ENCODE results near the gene ADD1.
"Not testable (repeated sequence)": the region's sequence is repeated elsewhere in the genome, so short reads cannot be mapped to it uniquely, and the experiment has no call there.

Gene ADD1

DNA sequence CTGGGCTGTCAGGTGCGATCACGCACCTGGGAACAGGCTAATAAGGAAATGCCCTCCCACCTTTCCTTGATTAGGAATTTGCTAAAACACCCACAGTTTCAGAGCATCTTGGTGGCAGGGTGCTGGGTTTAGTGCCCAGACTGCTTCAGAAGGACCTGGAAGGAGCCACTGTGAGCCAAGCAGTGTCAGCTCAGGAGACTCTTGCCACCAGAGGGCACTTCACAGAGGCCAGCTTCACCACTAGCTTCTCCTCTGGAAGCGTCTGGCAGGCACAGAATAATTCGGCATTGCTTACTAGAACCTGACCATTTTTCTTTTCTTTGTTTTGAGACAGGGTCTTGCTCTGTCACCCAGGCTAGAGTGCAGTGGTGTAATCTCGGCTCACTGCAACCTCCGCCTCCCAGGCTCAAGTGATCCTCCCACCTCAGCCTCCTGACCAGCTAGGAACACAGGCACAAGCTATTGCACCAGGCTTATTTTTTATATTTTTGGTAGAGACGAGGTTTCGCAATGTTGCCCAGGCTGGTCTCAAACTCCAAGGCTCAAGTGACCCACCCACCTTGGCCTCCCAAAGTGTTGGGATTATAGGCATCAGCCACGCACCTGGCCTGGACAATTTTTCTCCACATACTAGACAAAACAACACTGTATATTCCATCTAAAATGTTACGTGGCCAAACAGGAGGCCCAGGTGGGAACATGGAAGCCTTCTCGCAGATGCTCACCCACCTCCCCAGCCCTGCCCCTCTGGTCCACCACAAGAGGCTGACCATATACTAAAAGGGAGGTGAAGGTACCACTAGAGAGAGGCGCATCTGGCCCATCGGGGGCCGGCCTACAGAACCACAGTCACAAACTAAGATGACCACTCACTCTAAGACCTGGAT, 105.5 kb downstream of the ADD1 start:
- DNase-seq, result no peak

DNA sequence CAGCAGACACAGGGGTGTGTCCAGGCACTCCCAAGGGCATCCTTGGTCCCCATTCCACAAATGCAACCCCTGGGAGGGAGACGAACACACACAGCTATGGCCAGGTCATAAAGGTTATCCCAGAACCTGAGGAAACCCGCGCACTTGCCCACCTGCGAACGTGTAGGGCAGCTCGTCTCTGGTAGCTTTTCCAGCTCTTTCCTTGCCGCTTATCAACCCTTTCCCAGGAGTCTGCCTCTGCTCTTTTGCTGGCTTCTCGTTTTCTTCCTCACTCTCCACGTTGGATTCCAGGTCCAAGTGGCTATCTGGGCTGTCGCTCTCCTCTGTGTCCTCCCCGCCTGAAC, 106.1 kb downstream of the ADD1 start:
- no peak for DNase-seq

DNA sequence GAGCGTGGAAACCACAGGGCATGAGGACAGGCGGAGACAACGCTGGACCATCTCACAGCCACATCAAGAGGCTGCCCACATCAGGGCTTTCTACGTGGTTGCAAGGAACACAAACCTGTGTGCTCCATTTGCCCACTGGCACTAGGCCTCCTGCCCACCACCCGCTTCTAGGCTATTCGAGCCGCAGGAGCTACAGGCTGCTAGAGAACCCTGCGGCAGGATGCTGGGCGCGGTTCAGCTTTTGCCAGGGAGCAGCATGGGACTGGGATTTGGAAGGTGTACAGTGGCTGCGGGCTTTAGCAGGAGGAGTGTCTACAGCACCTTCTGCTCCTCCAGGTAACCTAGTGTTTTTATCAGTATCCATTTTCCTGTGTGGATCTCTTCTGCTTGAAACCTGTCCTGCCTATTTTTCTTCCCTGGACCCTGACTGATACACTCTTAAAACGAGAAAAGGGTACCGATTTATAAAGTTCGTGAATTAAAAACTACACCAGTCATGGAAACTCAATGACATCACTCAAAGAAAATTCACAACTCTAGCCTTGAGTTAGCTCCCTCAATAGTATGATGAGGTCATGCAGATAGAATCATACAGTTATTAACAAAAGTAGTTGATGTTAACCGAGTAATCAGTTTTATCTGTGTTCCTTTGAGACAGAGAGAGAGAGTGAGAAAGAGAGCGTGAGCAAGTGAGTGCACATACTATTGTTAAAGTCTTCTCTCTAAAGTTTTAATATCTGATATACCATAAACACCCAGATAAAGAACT, 106.8 kb downstream of the ADD1 start:
- DNase-seq, result no peak

DNA sequence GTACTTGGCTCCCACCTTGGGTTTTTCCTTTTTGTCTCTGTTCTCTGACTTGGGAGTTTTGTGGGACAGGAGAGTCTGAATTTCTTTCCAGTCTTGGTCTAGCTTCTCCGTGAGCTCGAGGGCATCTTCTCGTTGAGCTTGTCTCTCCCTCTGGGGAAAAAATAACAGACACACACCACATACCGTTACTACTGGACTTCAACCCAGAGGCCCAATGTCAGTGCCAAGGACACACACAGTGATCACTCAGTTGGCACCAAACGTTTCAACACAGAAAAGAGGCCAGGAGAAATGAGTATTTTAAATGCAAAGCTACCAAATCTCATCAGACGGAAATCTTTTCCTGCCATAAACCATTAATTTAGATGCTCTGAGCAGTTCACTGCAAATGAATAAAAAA, 109.9 kb downstream of the ADD1 start:
- no peak for DNase-seq

DNA sequence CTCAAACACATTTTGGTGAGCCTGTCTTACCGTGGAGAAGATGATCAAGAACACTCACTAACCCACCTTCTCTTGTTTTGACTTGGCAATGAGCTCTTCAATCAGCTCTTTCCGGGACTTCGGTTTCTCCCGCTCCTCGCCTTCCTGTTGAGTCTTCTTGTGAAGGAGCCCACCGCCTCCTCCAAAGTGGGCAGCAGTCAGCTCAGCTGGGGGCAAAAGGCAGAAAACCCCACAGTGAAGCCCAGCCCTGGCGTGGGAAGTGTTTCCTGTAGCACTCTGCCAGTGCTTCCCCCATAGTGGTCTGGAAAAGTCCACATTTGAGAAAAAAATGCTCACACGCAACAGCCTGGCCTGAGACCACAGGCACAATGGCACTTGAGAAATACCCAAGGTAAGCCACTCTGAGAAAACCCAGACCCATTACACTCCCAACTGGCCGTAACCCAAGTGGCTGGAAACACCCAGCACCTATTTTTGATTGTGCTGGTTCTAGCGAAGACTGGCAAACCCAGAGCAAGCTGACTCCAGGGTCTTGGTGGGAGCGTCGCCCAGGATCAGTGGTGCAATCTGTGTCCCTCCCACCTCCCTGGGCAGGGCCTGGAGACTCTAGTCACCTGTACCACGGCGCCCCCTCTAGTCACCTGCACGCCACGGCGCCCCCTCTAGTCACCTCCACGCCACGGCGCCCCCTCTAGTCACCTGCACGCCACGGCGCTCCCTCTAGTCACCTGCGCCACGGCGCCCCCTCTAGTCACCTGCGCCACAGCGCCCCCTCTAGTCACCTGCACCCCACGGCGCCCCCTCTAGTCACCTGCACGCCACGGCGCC, 110.9 kb downstream of the ADD1 start:
- DNase-seq, result peak in 1 of 2 donors; percentile 63

DNA sequence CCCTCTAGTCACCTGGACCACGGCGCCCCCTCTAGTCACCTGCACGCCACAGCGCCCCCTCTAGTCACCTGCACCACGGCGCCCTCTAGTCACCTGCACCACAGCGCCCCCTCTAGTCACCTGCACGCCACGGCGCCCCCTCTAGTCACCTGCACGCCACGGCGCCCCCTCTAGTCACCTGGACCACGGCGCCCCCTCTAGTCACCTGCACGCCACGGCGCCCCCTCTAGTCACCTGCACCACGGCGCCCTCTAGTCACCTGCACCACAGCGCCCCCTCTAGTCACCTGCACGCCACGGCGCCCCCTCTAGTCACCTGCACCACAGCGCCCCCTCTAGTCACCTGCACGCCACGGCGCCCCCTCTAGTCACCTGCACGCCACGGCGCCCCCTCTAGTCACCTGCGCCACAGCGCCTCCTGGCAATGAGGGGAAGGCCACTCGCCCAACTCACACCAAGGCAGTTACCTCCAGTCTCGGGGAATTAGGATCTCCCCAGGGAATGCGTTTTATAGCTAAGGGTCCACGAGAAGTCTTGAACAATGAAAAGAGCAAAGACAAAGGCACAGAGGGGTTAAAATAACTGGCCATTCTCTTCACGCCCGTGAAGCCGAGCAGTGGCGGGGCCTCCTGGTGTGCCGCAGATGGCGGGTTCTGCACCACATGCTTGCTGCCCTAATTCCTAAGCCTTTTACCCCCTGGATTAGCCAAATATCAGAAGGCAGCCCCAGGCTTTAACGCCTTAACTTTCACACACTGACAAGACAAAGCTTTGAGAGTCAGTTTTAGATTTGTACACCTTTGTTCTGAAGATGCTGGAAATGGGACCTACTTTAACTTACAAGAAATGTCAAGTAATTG, 111.8 kb downstream of the ADD1 start:
- not testable (repeated sequence) for DNase-seq

DNA sequence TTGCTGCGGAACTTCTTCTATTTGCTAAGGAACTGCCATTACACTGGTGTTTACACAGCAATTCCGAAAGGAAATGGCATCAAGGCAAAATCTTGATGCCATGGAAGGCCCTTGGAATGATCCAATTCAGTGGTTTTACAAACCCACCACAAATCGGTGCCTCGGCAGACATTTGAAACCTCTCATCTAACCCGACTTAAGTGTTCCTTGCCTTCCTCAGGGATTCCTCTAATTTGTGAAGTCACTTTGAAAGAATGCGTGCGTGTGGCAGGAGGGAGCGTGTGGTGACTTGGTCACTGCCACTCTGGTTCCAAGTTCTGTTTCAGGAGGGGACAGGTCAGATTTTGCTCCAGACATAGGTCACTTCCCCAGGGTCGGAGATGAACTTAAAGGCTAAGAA, 114.8 kb downstream of the ADD1 start:
- no peak for DNase-seq

DNA sequence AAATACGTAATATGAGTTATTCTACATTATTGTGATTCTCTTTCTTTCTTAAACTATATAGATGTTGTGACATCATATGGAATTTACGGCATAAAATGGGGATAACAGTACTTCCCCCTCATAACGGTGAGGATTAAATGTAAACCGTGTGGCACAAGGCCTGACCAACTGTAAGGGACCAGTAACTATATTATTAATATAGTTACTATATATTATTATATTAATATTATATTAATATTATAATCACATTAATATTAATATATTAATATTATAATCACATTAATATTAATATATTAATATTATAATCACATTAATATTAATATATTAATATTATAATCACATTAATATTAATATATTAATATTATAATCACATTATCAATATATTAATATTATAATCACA, 116.8 kb downstream of the ADD1 start:
- not testable (repeated sequence) for DNase-seq

DNA sequence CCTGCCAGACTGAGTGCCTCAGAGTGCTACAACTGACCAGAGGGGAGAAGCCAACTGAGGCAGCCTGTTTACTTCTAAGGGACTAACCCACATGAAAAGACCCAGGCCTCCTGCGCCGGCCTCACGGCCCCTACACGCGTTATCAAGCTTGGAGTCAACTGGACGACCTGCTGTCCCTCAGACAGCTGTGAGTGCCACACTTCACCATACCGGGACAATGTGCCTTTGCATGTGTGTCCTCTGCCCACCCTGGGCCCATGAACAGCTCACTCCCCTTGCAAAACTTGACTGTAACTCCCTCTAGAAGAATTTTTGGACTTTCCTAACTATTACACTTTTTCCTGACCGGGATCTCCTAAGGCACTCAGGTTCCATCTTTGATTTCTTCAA, 117.8 kb downstream of the ADD1 start:
- no peak for DNase-seq

DNA sequence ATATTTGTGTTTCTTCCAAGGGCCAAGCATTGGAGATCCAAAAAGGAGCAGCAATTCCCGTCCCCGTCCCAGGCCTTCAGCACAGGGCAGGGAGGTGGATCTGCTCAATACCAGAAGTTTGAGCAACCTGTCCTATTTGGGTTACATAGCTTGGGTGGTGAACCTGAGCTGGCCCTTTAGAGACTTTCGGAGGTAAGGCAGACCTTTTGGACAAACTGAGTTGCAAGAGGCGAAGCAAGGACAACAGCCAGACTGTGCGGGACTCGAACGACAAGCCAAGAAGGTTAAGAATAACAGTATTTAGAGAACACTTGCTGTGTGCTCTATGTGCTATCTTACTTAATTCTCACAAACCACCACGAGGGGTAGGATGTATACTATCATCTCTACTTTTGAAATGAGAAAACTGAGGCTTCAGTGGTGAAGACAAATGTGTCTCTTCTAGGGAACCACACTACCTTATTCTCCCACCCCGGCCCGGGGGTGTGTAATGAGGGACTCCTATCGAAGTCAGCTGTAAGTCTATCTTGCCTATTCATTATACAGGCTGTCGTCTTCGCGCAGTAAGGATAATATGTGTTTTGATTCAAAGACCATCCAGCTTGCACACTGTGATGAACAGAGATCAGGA, 118.3 kb downstream of the ADD1 start:
- peak in 1 of 2 donors; percentile 18 for DNase-seq

DNA sequence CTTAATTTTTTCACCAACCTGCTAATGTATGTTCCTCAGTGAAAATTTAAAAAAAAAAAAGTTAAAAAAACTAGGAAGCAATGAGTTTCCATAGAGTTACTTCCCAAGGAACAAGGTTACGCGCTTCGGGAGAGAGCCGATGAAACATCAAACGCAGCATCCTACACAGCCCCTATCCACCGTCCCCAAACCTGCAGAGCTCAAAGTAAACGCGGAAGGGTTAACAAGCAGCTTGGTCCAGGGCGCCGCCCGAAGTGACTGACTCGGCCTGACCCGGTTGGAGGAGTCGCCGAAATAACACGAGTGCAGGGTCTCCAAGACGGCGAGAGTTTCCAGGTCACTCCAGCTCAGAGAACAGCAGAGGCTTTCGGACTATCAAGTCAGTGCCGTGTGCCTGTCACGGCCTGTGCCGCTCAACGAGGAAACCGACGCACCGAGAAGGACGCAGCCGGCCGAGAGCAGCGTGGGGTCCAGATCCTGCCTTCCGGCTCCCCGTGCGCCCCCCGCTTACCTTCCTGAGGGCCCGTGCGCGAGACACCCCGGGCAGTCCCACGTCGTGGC, 119.0 kb downstream of the ADD1 start:
- DNase-seq, result no peak

DNA sequence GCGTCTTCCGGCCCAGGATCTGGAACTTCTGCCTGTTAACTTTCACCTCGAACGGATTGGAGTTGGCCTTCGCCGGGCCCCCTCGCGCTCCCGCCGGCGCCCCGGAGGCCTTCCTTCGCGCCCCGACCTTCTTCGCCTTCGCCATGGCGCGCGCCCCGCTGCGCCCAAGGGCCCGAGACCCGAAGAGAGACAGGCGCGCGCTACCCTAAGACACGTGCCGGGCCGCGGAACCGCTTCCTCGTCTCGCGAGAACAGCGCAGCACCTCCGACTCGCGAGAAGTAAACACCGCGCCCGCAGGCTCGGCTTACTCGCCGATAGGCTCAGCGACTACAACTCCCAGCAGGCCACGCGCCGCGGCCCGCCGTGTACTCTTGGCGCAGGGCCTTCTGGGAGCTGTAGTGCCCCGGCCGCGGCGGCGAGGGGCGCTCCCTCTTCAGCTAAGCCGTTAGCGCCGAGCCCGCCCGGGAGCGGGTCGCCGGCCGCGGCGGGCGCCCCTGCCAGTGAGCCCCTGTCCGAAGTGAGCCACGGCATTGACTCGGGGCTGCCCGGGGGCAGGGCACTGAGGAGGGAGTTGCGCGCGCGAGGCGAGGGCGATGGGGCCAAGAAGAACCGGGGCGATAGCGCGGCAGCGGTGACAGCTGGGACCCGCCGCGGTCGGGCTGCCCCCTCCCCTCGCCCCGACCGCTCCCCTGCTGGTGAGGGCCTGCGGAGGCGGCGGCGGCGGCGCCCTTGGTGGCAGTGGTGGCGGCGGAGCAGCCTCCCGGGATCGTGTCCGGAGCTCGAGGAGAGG, 119.7 kb downstream of the ADD1 start, which contains the start of the genes GRK4 and NOP14:
Gene GRK4 (plus strand): TSS at position 397 of the 791 bp plus-strand sequence. CDS start 500 bp downstream, outside the sequence.
Gene NOP14 (minus strand): TSS at position 232 of the 791 bp plus-strand sequence. CDS start 87 bp downstream, at position 145.
- DNase-seq, result peak; percentile 95 to 98

DNA sequence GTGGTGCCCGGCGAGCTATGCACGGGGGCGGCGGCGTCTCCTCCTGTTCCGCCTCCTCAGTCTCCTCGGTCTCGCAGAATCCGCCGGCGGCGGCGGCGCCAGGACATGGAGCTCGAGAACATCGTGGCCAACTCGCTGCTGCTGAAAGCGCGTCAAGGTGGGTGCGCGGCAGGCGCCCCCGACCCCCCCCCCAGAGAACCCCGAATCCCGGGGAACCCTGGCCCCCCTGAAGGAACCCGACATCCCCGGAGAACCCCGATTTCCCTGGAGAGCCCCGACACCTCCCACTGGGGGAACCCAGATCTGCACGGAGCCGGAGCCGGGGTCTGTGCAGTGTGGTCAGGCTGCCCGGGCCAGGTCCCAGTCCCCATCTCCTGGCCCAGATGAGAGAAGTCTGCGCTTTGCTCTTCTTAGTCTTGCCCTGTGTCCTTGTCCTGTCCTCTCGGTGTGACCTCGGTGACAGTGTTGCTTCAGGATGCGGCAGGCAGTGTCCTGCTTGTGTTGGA, 120.4 kb downstream of the ADD1 start:
- DNase-seq, result no peak

DNA sequence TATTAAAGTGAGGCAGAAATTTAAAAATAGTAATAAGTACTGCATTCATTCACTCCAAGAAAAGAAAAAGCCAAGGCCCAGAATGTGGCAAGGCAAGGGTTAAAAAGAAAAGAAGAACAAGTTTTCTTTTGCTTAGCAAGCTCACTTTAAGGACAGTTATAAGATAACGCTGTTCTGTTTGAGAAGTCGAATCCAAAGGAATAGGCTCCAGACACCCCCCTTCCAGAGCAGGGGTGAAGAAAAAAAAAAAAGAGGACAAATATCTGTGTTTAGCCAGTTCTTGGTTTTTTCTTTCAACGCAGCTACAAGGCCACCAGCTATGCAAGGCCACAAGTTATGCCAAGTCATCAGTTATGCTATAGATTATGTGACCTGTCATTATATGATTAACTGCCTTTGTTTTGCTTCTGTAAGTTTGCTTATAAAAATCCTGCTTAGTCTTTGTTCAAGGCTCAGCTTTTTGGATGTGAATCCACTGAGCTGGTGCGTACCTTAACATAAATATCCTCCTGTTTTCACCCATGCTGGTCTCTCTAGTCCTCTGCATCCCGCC, 121.1 kb downstream of the ADD1 start:
- DNase-seq, result no peak

DNA sequence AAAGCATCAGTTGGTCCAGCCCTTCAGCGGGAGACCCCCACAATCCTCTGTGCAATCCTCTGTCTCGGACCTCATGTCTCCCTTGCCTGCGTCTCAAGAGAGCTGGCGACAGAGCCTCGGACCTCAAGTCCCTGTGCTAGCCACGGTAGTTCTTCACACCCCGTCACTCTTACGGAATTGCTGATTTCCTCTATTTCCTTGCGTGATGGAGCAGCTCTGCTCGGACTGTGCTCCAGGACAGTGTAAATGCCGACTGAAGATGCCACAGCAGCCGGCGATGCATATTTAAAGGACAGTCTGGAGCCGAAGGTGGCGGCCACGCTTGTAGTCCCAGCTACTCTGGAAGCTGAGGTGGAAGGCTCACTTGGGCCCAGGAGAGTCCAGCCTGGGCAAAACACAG, 121.6 kb downstream of the ADD1 start:
- DNase-seq, result no peak

DNA sequence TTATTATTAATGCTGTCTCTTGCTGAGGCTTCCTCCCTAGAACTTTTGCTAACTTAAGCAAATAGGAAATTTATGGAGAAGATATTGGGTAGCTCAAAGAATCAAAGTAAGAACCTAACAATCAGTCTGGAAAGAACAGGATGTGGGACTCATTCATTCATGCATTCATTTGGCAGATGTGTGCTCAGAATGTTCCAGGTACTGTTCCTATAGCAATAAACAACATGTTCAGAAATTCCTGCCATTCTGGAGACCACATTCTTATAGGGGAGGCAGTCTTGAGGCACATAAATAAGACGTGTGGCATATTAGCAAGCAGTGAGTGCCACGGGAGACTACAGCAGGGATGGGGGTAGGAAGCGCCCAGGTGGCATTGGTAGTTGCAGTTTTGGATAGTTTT, 124.7 kb downstream of the ADD1 start:
- DNase-seq, result no peak

DNA sequence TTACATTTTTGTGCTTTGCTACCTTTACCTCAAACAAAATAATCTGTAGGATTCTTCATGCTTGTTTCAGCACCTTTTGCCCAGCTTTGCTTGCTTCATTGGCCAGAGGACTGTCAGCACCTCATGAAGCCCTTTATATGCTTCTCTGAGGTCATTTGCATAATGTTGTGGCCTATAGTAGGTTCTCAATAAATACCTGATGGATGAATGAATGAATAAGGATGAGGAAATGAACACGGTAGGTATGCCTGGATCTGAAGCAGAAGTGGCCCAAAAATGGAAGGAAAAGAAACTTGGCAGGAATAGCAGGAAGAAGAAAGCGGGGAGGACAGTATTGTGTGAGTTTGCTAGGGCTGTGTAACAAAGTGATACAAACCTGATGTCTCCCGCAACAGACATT, 127.6 kb downstream of the ADD1 start:
- no peak for DNase-seq

DNA sequence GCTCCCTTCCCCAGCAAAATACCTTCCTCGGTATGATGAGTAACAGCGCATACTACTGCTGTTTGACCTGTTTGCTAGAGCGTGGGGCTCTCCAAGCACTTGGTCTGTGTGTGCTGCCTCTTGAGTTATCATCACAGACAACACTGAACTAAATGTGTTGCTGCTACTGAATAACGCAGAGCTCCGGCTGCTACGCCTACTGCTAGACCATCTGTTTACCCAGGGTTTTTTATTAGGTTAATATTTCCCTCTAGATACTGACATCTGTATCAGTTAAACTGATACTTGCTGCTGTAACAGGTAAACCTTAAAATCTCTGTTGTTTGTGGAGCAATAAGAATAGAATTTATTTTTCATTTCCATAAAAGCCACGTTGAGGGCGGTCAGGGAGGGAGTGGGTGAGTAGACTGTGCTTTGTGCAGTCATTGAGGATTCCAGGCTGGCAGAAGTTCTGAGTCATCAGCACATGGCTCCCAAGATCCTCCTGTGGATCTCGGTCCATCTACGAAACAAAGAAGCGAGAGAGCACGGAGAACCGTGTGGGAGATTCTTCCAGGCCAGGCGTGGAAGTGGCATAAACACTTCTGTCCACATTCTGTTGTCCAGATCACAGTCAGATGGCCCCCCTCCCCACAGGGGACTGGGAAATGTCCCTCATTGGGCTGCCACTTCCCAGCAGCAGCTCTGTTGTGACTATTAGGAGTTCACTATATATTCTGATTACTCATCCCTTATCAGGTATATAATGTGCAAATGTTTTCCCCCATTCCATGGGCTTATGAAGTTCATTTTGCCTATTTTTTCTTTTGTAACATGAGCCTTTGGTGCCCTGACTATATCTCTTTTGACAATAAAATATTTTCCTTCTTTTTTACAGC, 133.8 kb downstream of the ADD1 start:
- DNase-seq, result no peak
